GM12891 (cell line): ENCODE measurements around the gene MYO5C.

Source experiments
- POLR2A ChIP-seq: IDR thresholded peaks from 2 replicates; pipeline ENCODE4 v1.6.1; 2011; ENCODE audit warnings: low read depth, low read length, control low read depth
- POLR2AphosphoS5 ChIP-seq: IDR thresholded peaks from 2 replicates; pipeline ENCODE4 v1.6.1; 2011; ENCODE audit warnings: low read depth, low read length, control low read depth

DNA sequence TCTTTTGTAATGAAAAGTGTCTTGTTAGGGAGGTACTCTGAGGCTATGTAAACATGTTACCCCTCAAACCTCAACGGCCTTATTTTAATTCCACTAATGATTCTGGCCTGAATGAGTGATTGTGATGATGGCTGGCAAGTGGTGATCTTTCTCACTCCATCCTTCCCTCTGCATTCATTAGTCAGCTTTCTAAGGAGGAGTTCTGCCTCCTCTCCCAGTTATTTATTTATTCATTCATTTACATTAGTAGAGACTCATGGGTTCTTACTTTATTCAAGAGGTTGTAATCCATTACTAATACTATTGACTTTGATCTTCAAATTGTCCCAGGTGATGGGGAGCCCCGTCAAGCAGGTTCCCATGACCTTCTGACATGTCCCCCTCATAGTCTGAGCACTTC lies 139.7 kb downstream of the MYO5C start:
- TF ChIP-seq POLR2A (no peak), POLR2AphosphoS5 (no peak)
